ENCODE measurements around the gene FDX2. TPM values are rescaled to one million over a fixed set of nuclear protein-coding genes. Genes with fewer than 3 reads are reported as not detected.

The FDX2 gene
- total and polyA plus RNA-seq, 8 donors, result 5.5 to 30.3 (median 10.0) TPM

GRCh38 chr19:10362259-10362658, 46.4 kb upstream of the FDX2 start:
- ATAC-seq, result no peak

GRCh38 chr19:10361569-10362011, 45.8 kb upstream of the FDX2 start:
- Histone ChIP-seq H3K27me3 (no peaks in the 10 kb centered on the region), H3K4me1 (no peaks in the 10 kb centered on the region), H3K9me3 (no peaks in the 10 kb centered on the region), H3K27ac (no peak overlapping the region), H3K4me3 (no peak overlapping the region), H3K36me3 (peaks cover 4 to 38% (median 18%) of the 10 kb centered on the region in 3 donors)
- intact Hi-C loops (cut with DNase I), result no loop called here
- WGBS, 2 donors, result 88 to 89% methylated on average over 16 of the region's 16 CpGs
- peak in 1 of 6 donors; percentile 60 for DNase-seq
- TF ChIP-seq, protein P1, sequence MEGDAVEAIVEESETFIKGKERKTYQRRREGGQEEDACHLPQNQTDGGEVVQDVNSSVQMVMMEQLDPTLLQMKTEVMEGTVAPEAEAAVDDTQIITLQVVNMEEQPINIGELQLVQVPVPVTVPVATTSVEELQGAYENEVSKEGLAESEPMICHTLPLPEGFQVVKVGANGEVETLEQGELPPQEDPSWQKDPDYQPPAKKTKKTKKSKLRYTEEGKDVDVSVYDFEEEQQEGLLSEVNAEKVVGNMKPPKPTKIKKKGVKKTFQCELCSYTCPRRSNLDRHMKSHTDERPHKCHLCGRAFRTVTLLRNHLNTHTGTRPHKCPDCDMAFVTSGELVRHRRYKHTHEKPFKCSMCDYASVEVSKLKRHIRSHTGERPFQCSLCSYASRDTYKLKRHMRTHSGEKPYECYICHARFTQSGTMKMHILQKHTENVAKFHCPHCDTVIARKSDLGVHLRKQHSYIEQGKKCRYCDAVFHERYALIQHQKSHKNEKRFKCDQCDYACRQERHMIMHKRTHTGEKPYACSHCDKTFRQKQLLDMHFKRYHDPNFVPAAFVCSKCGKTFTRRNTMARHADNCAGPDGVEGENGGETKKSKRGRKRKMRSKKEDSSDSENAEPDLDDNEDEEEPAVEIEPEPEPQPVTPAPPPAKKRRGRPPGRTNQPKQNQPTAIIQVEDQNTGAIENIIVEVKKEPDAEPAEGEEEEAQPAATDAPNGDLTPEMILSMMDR (IDR thresholded peaks at IDR 0.05), result no peak
- no peak for FAIRE-seq
- no peak for ATAC-seq

More at GRCh38 chr19:10362259-10362658, 46.4 kb upstream of the FDX2 start:
- 95 to 96% methylated on average over 17 to 18 of the region's 18 CpGs for WGBS, 2 donors
- TF ChIP-seq, protein P1 (IDR thresholded peaks at IDR 0.05), result no peak
- no peak overlapping the region for H3K4me3 ChIP-seq
- peaks cover 4 to 43% (median 18%) of the 10 kb centered on the region in 3 donors for H3K36me3 ChIP-seq
- H3K27me3 ChIP-seq, result no peaks in the 10 kb centered on the region
- intact Hi-C loops (cut with DNase I), result no loop called here
- no peak for FAIRE-seq
- DNase-seq, result peak in 1 of 6 donors; percentile 68
- no peak overlapping the region for H3K27ac ChIP-seq
- H3K4me1 ChIP-seq, result no peaks in the 10 kb centered on the region
- H3K9me3 ChIP-seq, result no peaks in the 10 kb centered on the region

GRCh38 chr19:10356431-10356830, 40.6 kb upstream of the FDX2 start:
- TF ChIP-seq, protein P1 (IDR thresholded peaks at IDR 0.05), result no peak
- no peak overlapping the region for H3K27ac ChIP-seq
- H3K4me3 ChIP-seq, result no peak overlapping the region
- no peaks in the 10 kb centered on the region for H3K4me1 ChIP-seq
- no peak for FAIRE-seq
- 96 to 97% methylated on average over 12 of the region's 12 CpGs for WGBS, 2 donors
- H3K36me3 ChIP-seq, result peaks cover 0 to 25% (median 2%) of the 10 kb centered on the region in 3 donors
- H3K27me3 ChIP-seq, result no peaks in the 10 kb centered on the region
- no peak for ATAC-seq
- intact Hi-C loops (cut with DNase I), result no loop called here
- DNase-seq, result no peak
- H3K9me3 ChIP-seq, result no peaks in the 10 kb centered on the region

- TF ChIP-seq, protein P1 (IDR thresholded peaks at IDR 0.05), result no peak
- Histone ChIP-seq H3K4me1 (no peaks in the 10 kb centered on the region), H3K36me3 (peaks cover 0 to 20% (median 2%) of the 10 kb centered on the region in 3 donors), H3K9me3 (no peaks in the 10 kb centered on the region), H3K27me3 (no peaks in the 10 kb centered on the region), H3K27ac (no peak overlapping the region), H3K4me3 (no peak overlapping the region)
- intact Hi-C loops (cut with DNase I), result no loop called here
- DNase-seq, result peak in 2 of 6 donors; percentile 49 to 78
- peak in 3 of 4 donors; percentile 27 to 28 (median 28) for ATAC-seq
- WGBS, 2 donors, result 84 to 89% methylated on average over 31 to 32 of the region's 32 CpGs
- FAIRE-seq, result no peak
Measured at GRCh38 chr19:10353793-10354391, 38.1 kb upstream of the FDX2 start.
